Neural cell (in vitro differentiated cells): ENCODE measurements around the gene EML6. TPM values are rescaled to one million over a fixed set of nuclear protein-coding genes. Genes with fewer than 3 reads are reported as not detected.
A peak's percentile ranks its signal among the peaks of the same experiment; 100 is the strongest.

Source experiments
- H2AFZ ChIP-seq: fragments of 200-600, 300-800 bp; sonication (generic), shearing (Covaris generic); 2 replicates; pipeline ENCODE4 v1.6.0; 2014; ENCODE audit warnings: low read depth, mild to moderate bottlenecking, antibody characterized with exemption, low read length, moderate library complexity
- H3F3A ChIP-seq: fragments of 200-600 bp; shearing (Covaris generic); 2 replicates; pipeline ENCODE4 v1.6.1; 2016; ENCODE audit warnings: mild to moderate bottlenecking, moderate library complexity, mixed read lengths, antibody characterized with exemption, low read length; ENCODE audit not compliant: insufficient read depth, poor library complexity, severe bottlenecking
- H3K27ac ChIP-seq: fragments of 200-600, 300-800 bp; sonication (generic), shearing (Covaris generic); 2 replicates; pipeline ENCODE4 v1.5.1; 2014; ENCODE audit warnings: mild to moderate bottlenecking, low read length, moderate library complexity
- H3K27me3 ChIP-seq: fragments of 300-800, 200-600 bp; sonication (generic), shearing (Covaris generic); 2 replicates; pipeline ENCODE4 v1.6.0; 2014; ENCODE audit warnings: mild to moderate bottlenecking, low read depth, low read length, moderate library complexity; ENCODE audit not compliant: insufficient read depth
- H3K36me3 ChIP-seq: fragments of 300-800, 200-600 bp; sonication (generic), shearing (Covaris generic); 2 replicates; pipeline ENCODE4 v1.5.1; 2014; ENCODE audit warnings: mild to moderate bottlenecking, antibody characterized with exemption, low read length, moderate library complexity; ENCODE audit not compliant: insufficient read depth
- H3K4me2 ChIP-seq: fragments of 300-800, 200-600 bp; sonication (generic), shearing (Covaris generic); 2 replicates; pipeline ENCODE4 v1.6.0; 2014; ENCODE audit warnings: mild to moderate bottlenecking, low read length
- H3K4me3 ChIP-seq: fragments of 300-800, 200-600 bp; sonication (generic), shearing (Covaris generic); 2 replicates; pipeline ENCODE4 v1.5.1; 2014; ENCODE audit warnings: mild to moderate bottlenecking, low read length, moderate library complexity
- H3K79me2 ChIP-seq: fragments of 200-600 bp; shearing (Covaris generic); replicated peaks from 2 replicates; pipeline ENCODE4 v1.6.0; 2014; ENCODE audit warnings: mild to moderate bottlenecking, low read length, moderate library complexity; ENCODE audit not compliant: insufficient read depth
- H3K9ac ChIP-seq: fragments of 300-800, 200-600 bp; sonication (generic), shearing (Covaris generic); 2 replicates; pipeline ENCODE4 v1.6.1; 2016; ENCODE audit warnings: mild to moderate bottlenecking, low read length, mixed read lengths
- H3K9me2 ChIP-seq: fragments of 200-600 bp; shearing (Covaris generic); 2 replicates; pipeline ENCODE4 v1.6.1; 2016; ENCODE audit warnings: mild to moderate bottlenecking, low read length, mixed read lengths; ENCODE audit not compliant: insufficient read depth
- H3K9me3 ChIP-seq: fragments of 200-600, 300-800 bp; sonication (generic), shearing (Covaris generic); 2 replicates; pipeline ENCODE4 v1.6.1; 2016; ENCODE audit warnings: mild to moderate bottlenecking, mixed run types, low read length, moderate library complexity, mixed read lengths
- H4K20me1 ChIP-seq: fragments of 200-600 bp; shearing (Covaris generic); 2 replicates; pipeline ENCODE4 v1.6.1; 2016; ENCODE audit warnings: mild to moderate bottlenecking, mixed run types; ENCODE audit not compliant: insufficient read depth
- EP300 ChIP-seq: fragments of 450-650 bp; conservative IDR thresholded peaks from 2 replicates; pipeline ENCODE4 v1.6.1; 2014; ENCODE audit warnings: antibody characterized with exemption, mild to moderate bottlenecking, moderate library complexity; ENCODE audit not compliant: poor library complexity, severe bottlenecking
- EZH2 ChIP-seq: fragments of 200-600, 300-800 bp; shearing (Covaris generic), sonication (generic); IDR thresholded peaks from 2 replicates; pipeline ENCODE4 v1.6.1; 2014; ENCODE audit warnings: antibody characterized with exemption, low read length, borderline replicate concordance, mild to moderate bottlenecking; ENCODE audit not compliant: insufficient read depth, poor library complexity, severe bottlenecking
- MXI1 ChIP-seq: fragments of 450-650 bp; conservative IDR thresholded peaks from 2 replicates; pipeline ENCODE4 v1.6.1; 2014; ENCODE audit warnings: antibody characterized with exemption, mild to moderate bottlenecking; ENCODE audit not compliant: poor library complexity, severe bottlenecking
- POLR2AphosphoS5 ChIP-seq: IDR thresholded peaks from 2 replicates; pipeline ENCODE4 v1.6.1; 2012
- RAD21 ChIP-seq: fragments of 450-650 bp; conservative IDR thresholded peaks from 2 replicates; pipeline ENCODE4 v1.6.1; 2014; ENCODE audit warnings: antibody characterized with exemption, mild to moderate bottlenecking, moderate library complexity
- SMC3 ChIP-seq: fragments of 450-650 bp; conservative IDR thresholded peaks from 2 replicates; pipeline ENCODE4 v1.6.1; 2014; ENCODE audit warnings: antibody characterized with exemption, mild to moderate bottlenecking, moderate library complexity; ENCODE audit not compliant: poor library complexity
- TAF1 ChIP-seq: IDR thresholded peaks from 2 replicates; pipeline ENCODE4 v1.6.1; 2012; ENCODE audit warnings: low read depth
- polyA plus RNA-seq: library from polyadenylated mRNA; depleted of rRNA; stranded (reverse); fragments of >200 nt; gene quantifications from 2 replicates; pipeline ENCODE4 v1.2.3, GENCODE V29; 2014
- TF ChIP-seq, protein P1 (sequence below): IDR thresholded peaks from 2 replicates; pipeline ENCODE4 v1.6.1; 2012; ENCODE audit warnings: borderline replicate concordance
- TF ChIP-seq, protein P2 (sequence below): fragments of 450-650 bp; IDR thresholded peaks from 2 replicates; pipeline ENCODE4 v1.5.1; 2014; ENCODE audit warnings: antibody characterized with exemption, mild to moderate bottlenecking, moderate library complexity; ENCODE audit not compliant: poor library complexity, severe bottlenecking

Gene EML6
- polyA plus RNA-seq, 1 donor from 2014 or later, result 13.4 TPM

DNA sequence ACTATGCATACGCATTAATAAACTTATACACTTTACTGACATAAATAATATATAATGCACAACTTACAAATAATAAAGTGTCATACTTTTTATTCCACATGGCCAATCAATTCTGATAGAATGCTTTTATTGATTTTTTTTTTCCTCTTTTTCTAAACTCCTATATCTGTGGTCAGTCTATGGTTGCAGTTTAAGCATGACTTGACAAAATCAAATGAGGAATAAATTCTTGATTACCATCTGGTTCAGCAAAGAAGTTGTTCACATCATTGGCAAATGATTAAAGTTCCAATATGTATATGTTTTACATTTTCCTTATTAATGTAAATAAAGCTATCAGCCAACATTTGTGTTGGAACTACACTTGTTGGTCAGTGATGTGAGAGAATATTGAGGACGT is 83.5 kb downstream of the EML6 start (continued):
- TF ChIP-seq EZH2, result no peak
- no peak for TF ChIP-seq TAF1

DNA sequence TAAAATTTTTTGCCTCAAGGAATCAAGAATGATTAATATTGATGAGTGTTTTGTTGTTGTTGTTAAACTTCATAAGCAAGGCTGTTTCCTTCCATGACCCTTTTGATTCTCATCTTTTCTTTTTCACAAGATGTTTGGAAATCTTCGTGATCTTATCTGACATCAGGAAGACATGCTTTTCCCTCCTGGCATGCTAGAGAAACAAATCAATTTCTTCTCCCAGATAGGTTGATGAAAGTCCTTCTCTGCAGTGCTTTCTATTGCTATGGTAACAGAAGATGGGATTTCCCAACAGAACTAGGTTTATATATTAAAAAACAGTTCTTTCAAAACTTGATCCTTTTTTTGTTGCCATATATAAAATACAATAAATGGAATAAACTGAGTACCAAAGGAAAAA is 85.2 kb downstream of the EML6 start:
- Histone ChIP-seq H3K36me3 (no peaks in the 10 kb centered on the region), H3K4me3 (no peak overlapping the region), H4K20me1 (no peaks in the 10 kb centered on the region), H3K4me2 (no peak overlapping the region), H2AFZ (no peak overlapping the region), H3K9me2 (no peaks in the 10 kb centered on the region), H3K79me2 (no peaks in the 10 kb centered on the region), H3F3A (no peaks in the 10 kb centered on the region), H3K27ac (peak overlapping the region; percentile 41), H3K9ac (no peak overlapping the region), H3K9me3 (no peaks in the 10 kb centered on the region), H3K27me3 (no peaks in the 10 kb centered on the region)
- TF ChIP-seq, protein P1, sequence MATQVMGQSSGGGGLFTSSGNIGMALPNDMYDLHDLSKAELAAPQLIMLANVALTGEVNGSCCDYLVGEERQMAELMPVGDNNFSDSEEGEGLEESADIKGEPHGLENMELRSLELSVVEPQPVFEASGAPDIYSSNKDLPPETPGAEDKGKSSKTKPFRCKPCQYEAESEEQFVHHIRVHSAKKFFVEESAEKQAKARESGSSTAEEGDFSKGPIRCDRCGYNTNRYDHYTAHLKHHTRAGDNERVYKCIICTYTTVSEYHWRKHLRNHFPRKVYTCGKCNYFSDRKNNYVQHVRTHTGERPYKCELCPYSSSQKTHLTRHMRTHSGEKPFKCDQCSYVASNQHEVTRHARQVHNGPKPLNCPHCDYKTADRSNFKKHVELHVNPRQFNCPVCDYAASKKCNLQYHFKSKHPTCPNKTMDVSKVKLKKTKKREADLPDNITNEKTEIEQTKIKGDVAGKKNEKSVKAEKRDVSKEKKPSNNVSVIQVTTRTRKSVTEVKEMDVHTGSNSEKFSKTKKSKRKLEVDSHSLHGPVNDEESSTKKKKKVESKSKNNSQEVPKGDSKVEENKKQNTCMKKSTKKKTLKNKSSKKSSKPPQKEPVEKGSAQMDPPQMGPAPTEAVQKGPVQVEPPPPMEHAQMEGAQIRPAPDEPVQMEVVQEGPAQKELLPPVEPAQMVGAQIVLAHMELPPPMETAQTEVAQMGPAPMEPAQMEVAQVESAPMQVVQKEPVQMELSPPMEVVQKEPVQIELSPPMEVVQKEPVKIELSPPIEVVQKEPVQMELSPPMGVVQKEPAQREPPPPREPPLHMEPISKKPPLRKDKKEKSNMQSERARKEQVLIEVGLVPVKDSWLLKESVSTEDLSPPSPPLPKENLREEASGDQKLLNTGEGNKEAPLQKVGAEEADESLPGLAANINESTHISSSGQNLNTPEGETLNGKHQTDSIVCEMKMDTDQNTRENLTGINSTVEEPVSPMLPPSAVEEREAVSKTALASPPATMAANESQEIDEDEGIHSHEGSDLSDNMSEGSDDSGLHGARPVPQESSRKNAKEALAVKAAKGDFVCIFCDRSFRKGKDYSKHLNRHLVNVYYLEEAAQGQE, result peak; percentile 56
- TF ChIP-seq EP300 (peak; percentile 25), RAD21 (no peak), SMC3 (no peak), MXI1 (no peak)

DNA sequence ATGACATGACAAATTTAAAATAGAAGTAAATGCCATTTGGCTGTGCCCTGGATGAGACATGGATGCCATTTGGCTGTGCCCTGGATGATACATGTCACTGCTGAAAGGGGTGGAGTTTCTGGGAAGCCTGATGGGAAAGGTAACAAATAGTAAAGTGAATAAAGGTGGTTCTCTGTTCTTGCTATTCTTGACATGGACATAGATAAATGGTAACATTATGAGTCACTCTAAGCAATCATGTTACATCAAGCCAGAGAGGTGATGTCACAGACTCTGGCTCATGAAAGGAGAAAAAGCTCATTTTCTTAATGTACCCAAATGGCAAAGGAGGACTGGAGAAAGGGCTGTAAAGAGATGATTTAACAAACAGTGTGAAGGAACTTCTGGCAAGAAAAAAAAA is 86.4 kb downstream of the EML6 start:
- H3K9ac ChIP-seq, result no peak overlapping the region
- no peak for TF ChIP-seq MXI1
- no peak for TF ChIP-seq RAD21
- TF ChIP-seq POLR2AphosphoS5, result no peak
- TF ChIP-seq, protein P2, sequence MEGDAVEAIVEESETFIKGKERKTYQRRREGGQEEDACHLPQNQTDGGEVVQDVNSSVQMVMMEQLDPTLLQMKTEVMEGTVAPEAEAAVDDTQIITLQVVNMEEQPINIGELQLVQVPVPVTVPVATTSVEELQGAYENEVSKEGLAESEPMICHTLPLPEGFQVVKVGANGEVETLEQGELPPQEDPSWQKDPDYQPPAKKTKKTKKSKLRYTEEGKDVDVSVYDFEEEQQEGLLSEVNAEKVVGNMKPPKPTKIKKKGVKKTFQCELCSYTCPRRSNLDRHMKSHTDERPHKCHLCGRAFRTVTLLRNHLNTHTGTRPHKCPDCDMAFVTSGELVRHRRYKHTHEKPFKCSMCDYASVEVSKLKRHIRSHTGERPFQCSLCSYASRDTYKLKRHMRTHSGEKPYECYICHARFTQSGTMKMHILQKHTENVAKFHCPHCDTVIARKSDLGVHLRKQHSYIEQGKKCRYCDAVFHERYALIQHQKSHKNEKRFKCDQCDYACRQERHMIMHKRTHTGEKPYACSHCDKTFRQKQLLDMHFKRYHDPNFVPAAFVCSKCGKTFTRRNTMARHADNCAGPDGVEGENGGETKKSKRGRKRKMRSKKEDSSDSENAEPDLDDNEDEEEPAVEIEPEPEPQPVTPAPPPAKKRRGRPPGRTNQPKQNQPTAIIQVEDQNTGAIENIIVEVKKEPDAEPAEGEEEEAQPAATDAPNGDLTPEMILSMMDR, result no peak
- TF ChIP-seq, protein P1, result no peak
- TF ChIP-seq SMC3, result no peak
- TF ChIP-seq EP300, result no peak
- no peak for TF ChIP-seq EZH2
- no peak for TF ChIP-seq TAF1
- H3K9me2 ChIP-seq, result no peaks in the 10 kb centered on the region
- H3K36me3 ChIP-seq, result no peaks in the 10 kb centered on the region
- no peaks in the 10 kb centered on the region for H3K9me3 ChIP-seq
- no peaks in the 10 kb centered on the region for H3F3A ChIP-seq
- no peaks in the 10 kb centered on the region for H3K27me3 ChIP-seq
- H2AFZ ChIP-seq, result no peak overlapping the region
- no peak overlapping the region for H3K27ac ChIP-seq
- no peaks in the 10 kb centered on the region for H4K20me1 ChIP-seq
- H3K79me2 ChIP-seq, result no peaks in the 10 kb centered on the region
- no peak overlapping the region for H3K4me2 ChIP-seq
- H3K4me3 ChIP-seq, result no peak overlapping the region
